IgD-negative memory B cell (primary cell): ENCODE data around the gene NDUFV1. TPM values are rescaled to one million over a fixed set of nuclear protein-coding genes. Genes with fewer than 3 reads are reported as not detected.
A peak's percentile ranks its signal among the peaks of the same experiment; 100 is the strongest.
"Not testable (repeated sequence)": the region's sequence is repeated elsewhere in the genome, so short reads cannot be mapped to it uniquely, and the experiment has no call there.

Source experiments
- H3K27ac Mint-ChIP-seq, 3 donors: one replicate each; pipeline ENCODE4 v1.8.0; 2020 to 2022; ENCODE audit warnings: mild to moderate bottlenecking in 3 of 3, mixed read lengths in 3 of 3, moderate library complexity in 1 of 3
- H3K27me3 Mint-ChIP-seq: one replicate; pipeline ENCODE4 v1.8.0; 2021; ENCODE audit warnings: mixed read lengths
- H3K36me3 Mint-ChIP-seq: one replicate; pipeline ENCODE4 v1.8.0; 2020; ENCODE audit warnings: mild to moderate bottlenecking, mixed read lengths
- H3K4me1 Mint-ChIP-seq, 3 donors: one replicate each; pipeline ENCODE4 v1.8.0; 2020 to 2022; ENCODE audit warnings: mixed read lengths in 3 of 3, mild to moderate bottlenecking in 1 of 3
- H3K4me3 Mint-ChIP-seq, 4 donors: one replicate each; pipeline ENCODE4 v1.8.0; 2020 to 2022; ENCODE audit warnings: mild to moderate bottlenecking in 4 of 4, mixed read lengths in 4 of 4, moderate library complexity in 3 of 4
- H3K9me3 Mint-ChIP-seq, 3 donors: one replicate each; pipeline ENCODE4 v1.8.0; 2020 to 2021; ENCODE audit warnings: mixed read lengths in 3 of 3, mild to moderate bottlenecking in 1 of 3
- polyA plus RNA-seq: library from polyadenylated mRNA; unstranded; fragments of 300-500 nt; fragmentation: Illumina TruSeq; gene quantifications from one replicate; pipeline ENCODE4 v1.2.3, GENCODE V29; 2021

Gene NDUFV1
- polyA plus RNA-seq, 1 donor from 2014 or later: 121 TPM

DNA sequence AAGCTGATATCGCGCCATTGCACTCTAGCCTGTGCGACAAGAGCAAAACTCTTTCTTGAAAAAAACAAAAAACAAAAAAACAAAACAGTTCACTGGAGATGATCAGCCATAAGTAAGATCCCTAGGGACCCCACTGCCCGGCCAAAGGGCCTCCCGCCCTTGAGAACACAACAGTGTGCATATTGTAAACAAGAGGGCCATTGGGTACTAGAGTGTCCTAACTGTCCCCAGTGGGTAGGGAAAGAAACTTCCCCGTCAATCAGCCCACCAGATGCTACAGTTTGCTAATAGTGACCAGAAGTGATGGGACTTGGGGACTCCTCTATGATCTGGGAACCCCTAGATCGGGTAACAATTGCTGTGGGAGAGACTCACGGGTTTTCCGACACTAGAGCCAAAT is 47.5 kb downstream of the NDUFV1 start:
- peaks cover 0 to 7% (median 0%) of the 10 kb centered on the region in 3 donors for H3K9me3 Mint-ChIP-seq
- no peak overlapping the region for H3K4me3 Mint-ChIP-seq
- H3K27me3 Mint-ChIP-seq: peaks cover 1% of the 10 kb centered on the region

DNA sequence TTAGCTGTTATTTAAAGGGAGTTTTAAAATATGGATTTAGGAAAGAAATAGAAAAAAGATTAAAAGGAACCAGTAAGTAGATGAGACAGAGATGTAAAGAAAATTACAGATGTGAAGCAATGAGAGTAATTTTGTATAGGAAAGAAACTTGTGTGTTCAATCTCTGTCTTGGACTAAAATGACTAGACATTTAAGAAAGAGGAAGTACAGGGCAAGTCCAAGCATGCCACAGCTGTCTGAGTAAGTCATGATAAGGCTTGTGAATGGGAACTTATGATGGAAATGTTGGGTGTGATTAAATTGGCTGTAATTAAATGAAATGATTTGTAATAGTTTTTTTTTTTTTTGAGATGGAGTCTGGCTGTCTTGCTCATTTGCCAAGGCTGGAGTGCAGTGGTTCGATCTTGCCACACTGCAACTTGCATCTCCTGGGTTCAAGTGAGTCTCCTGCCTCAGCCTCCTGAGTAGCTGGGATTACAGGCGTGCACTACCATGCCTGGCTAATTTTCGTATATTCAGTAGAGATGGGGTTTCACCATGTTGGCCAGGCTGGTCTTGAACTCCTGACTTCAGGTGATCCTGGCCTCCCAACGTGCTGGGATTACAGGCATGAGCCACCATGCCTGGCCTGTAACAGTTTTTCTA is 49.7 kb downstream of the NDUFV1 start:
- Mint-ChIP-seq H3K36me3 (no peaks in the 10 kb centered on the region), H3K4me1 (peaks cover 3 to 7% (median 5%) of the 10 kb centered on the region in 3 donors), H3K27me3 (peaks cover 4% of the 10 kb centered on the region), H3K27ac (no peak overlapping the region), H3K9me3 (peaks cover 0 to 7% (median 0%) of the 10 kb centered on the region in 3 donors), H3K4me3 (peak overlapping the region in 1 of 4 donors; percentile 3)

More for the DNA sequence above, 47.5 kb downstream of the NDUFV1 start:
- Mint-ChIP-seq H3K4me1 (peaks cover 16 to 21% (median 17%) of the 10 kb centered on the region in 3 donors), H3K36me3 (no peaks in the 10 kb centered on the region), H3K27ac (no peak overlapping the region)

DNA sequence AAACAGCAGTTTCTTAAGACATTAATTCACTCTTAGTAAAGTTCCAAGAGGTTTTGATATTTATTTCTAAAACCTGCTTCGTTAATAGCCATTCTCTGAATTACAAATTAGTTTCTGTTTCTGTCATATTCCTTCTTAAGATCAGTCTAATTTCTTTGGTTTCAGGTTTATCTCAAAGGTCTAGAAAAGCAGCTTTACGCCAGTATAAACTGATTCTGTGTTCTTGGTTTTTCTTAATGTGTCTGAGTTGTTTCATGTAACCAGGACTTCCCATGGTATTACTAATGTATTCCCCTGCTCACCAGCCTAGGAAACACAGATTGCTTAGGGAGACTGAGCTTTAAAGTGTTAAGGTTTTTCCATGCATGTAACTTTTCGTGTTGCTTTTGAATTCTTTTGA is 50.6 kb downstream of the NDUFV1 start:
- Mint-ChIP-seq H3K4me1 (peaks cover 3 to 7% (median 5%) of the 10 kb centered on the region in 3 donors), H3K36me3 (no peaks in the 10 kb centered on the region), H3K4me3 (no peak overlapping the region), H3K27me3 (peaks cover 5% of the 10 kb centered on the region), H3K27ac (no peak overlapping the region), H3K9me3 (peaks cover 0 to 7% (median 0%) of the 10 kb centered on the region in 3 donors)

DNA sequence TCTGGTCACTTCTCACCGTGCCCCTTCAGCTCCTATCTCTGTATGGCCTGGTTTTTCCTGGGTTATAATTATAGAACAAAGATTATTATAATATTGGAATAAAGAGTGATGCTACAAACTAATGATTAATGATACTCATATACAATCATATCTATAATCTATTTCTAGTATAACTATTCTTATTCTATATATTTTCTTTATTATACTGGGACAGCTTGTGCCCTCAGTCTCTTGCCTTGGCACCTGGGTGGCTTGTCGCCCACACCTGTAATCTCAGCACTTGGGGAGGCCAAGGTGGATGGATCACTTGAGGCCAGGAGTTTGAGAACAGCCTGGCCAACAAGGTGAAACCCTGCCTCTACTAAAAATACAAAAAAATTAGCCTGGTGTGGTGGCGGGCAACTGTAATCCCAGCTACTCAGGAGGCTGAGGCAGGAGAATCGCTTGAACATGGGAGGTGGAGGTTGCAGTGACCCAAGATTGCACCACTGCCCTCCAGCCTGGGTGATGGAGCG is 53.0 kb downstream of the NDUFV1 start:
- not testable (repeated sequence) for H3K4me1 Mint-ChIP-seq, H3K4me3 Mint-ChIP-seq, H3K27ac Mint-ChIP-seq, H3K36me3 Mint-ChIP-seq, H3K9me3 Mint-ChIP-seq, H3K27me3 Mint-ChIP-seq

DNA sequence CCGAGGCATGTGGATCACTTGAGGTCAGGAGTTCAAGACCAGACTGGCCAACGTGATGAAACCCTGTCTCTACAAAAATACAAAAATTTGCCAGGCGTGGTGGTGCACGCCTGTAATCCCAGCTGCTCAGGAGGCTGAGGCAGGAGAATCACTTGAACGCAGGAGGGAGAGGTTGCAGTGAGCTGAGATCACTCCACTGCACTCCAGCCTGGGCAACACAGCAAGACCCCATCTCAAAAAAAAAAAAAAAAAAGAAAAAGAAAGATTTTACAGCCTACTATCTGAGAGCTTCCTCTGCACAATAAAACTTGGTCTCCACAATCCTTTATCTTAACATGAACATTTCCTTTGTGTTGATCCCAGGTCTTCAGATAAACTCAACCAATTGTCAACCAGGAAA is 54.0 kb downstream of the NDUFV1 start:
- not testable (repeated sequence) for H3K36me3 Mint-ChIP-seq, H3K9me3 Mint-ChIP-seq, H3K4me1 Mint-ChIP-seq, H3K4me3 Mint-ChIP-seq, H3K27ac Mint-ChIP-seq
- peaks cover 13% of the 10 kb centered on the region for H3K27me3 Mint-ChIP-seq

Other genes starting within 250 kb of the NDUFV1 start
- gene CLCF1, start 233.3 kb upstream of the NDUFV1 start, polyA plus RNA-seq: 5.1 TPM
- gene RAD9A, start 214.9 kb upstream of the NDUFV1 start, polyA plus RNA-seq: 12.0 TPM
- gene PPP1CA, start 205.1 kb upstream of the NDUFV1 start, polyA plus RNA-seq: 546 TPM
- 341 TPM for gene TBC1D10C, start 202.9 kb upstream of the NDUFV1 start, polyA plus RNA-seq
- gene CARNS1, start 191.3 kb upstream of the NDUFV1 start, polyA plus RNA-seq: 2.4 TPM
- 65.1 TPM for gene RPS6KB2, start 178.4 kb upstream of the NDUFV1 start, polyA plus RNA-seq
- 1,093 TPM for gene PTPRCAP, start 169.3 kb upstream of the NDUFV1 start, polyA plus RNA-seq
- 19.9 TPM for gene CORO1B, start 163.5 kb upstream of the NDUFV1 start, polyA plus RNA-seq
- gene GPR152, start 154.2 kb upstream of the NDUFV1 start, polyA plus RNA-seq: 1.8 TPM
- 3.9 TPM for gene CABP4, start 151.6 kb upstream of the NDUFV1 start, polyA plus RNA-seq
- gene TMEM134, start 137.7 kb upstream of the NDUFV1 start, polyA plus RNA-seq: 272 TPM
- 158 TPM for gene AIP, start 123.9 kb upstream of the NDUFV1 start, polyA plus RNA-seq
- gene PITPNM1, start 101.6 kb upstream of the NDUFV1 start, polyA plus RNA-seq: 40.6 TPM
- 133 TPM for gene CDK2AP2, start 98.8 kb upstream of the NDUFV1 start, polyA plus RNA-seq
- gene CABP2, start 83.5 kb upstream of the NDUFV1 start, polyA plus RNA-seq: not detected
- 214 TPM for gene GSTP1, start 23.1 kb upstream of the NDUFV1 start, polyA plus RNA-seq
- gene NUDT8, start 23.0 kb downstream of the NDUFV1 start, polyA plus RNA-seq: 2.9 TPM
- gene TBX10, start 32.8 kb downstream of the NDUFV1 start, polyA plus RNA-seq: not detected
- 0.63 TPM for gene ACY3, start 43.8 kb downstream of the NDUFV1 start, polyA plus RNA-seq
- gene ALDH3B2, start 67.7 kb downstream of the NDUFV1 start, polyA plus RNA-seq: not detected